GM12878 (cell line): ENCODE results near the gene GIT1. TPM values are rescaled to one million over a fixed set of nuclear protein-coding genes. Genes with fewer than 3 reads are reported as not detected.
A peak's percentile ranks its signal among the peaks of the same experiment; 100 is the strongest.

Experiments
- ATAC-seq: fragments of 200-7000 bp; cut with Tn5 transposase; 3 replicates; pipeline ENCODE4 v1.9.1; 2020; ENCODE audit warnings: mild to moderate bottlenecking, moderate library complexity
- BruUV-seq: library from RNA; stranded (reverse); fragments of 400-500 nt; replicated peaks from 2 replicates; lab custom pipeline; 2021; lab: Mats Ljungman, UMichigan
- CTCF ChIA-PET: fragments of 300-600 bp; sonication (Branson Sonifier 250); formaldehyde crosslinking; extraction: SDS; loops from one replicate; lab custom pipeline; 2021; ENCODE audit warnings: inconsistent platforms; lab: Yijun Ruan, JAX
- POLR2A ChIA-PET: fragments of 350-600 bp; formaldehyde crosslinking; extraction: SDS; loops from one replicate; lab custom pipeline; 2021; ENCODE audit warnings: inconsistent platforms; lab: Charles Lee
- RAD21 ChIA-PET: fragments of 300-600 bp; sonication (Branson Sonifier 250); formaldehyde crosslinking; loops from one replicate; lab custom pipeline; 2023; ENCODE audit warnings: antibody characterized with exemption; ENCODE audit not compliant: unreplicated experiment; lab: Charles Lee
- SMC1A ChIA-PET: fragments of 300-600 bp; sonication (Branson Sonifier 250); formaldehyde crosslinking; loops from one replicate; lab custom pipeline; 2023; ENCODE audit not compliant: unreplicated experiment, uncharacterized antibody; lab: Charles Lee
- DNase-seq: peaks from one replicate; pipeline ENCODE4 v3.0.0-alpha.2; 2011; ENCODE audit warnings: low read depth, low spot score
- FAIRE-seq: peaks from 3 replicates; lab custom pipeline; 2011; peaks lifted over from hg19 to GRCh38; lab: Jason Lieb, UNC
- H2AFZ ChIP-seq: 2 replicates; pipeline ENCODE4 v1.6.0; 2011; ENCODE audit warnings: low read depth, low read length, control low read depth; ENCODE audit not compliant: control insufficient read depth
- H3K27ac ChIP-seq: 2 replicates; pipeline ENCODE4 v1.5.1; 2011; ENCODE audit warnings: control low read depth; ENCODE audit not compliant: control insufficient read depth, insufficient read depth
- H3K27me3 ChIP-seq, 2 experiments: replicated peaks in 1 of 2; 2 replicates each; pipeline versions ENCODE4 v1.6.0 to v1.6.1; 2011; ENCODE audit warnings: low read length in 1 of 2; ENCODE audit not compliant: control insufficient read depth in 2 of 2, insufficient read depth in 2 of 2
- H3K36me3 ChIP-seq, 2 experiments: 2 replicates each; pipeline ENCODE4 v1.5.1; 2011; ENCODE audit warnings: low read length in 1 of 2; ENCODE audit not compliant: control insufficient read depth in 2 of 2, insufficient read depth in 2 of 2
- H3K4me1 ChIP-seq: 2 replicates; pipeline ENCODE4 v1.6.1; 2011; ENCODE audit warnings: mild to moderate bottlenecking, low read length, moderate library complexity, mixed read lengths; ENCODE audit not compliant: control insufficient read depth, insufficient read depth
- H3K4me2 ChIP-seq: 2 replicates; pipeline ENCODE4 v1.6.0; 2011; ENCODE audit warnings: control low read depth; ENCODE audit not compliant: control insufficient read depth, insufficient read depth
- H3K4me3 ChIP-seq: fragments of 200-600 bp; sonication (generic); 2 replicates; pipeline ENCODE4 v1.5.1; 2016
- H3K79me2 ChIP-seq: 2 replicates; pipeline ENCODE4 v1.6.0; 2011; ENCODE audit warnings: low read length; ENCODE audit not compliant: control insufficient read depth, insufficient read depth
- H3K9ac ChIP-seq: 2 replicates; pipeline ENCODE4 v1.8.0; 2011; ENCODE audit warnings: low read length, control low read depth, mixed read lengths; ENCODE audit not compliant: control insufficient read depth, insufficient read depth
- H3K9me3 ChIP-seq: replicated peaks from 3 replicates; pipeline ENCODE4 v1.5.1; 2011; ENCODE audit warnings: mild to moderate bottlenecking, low read length; ENCODE audit not compliant: control insufficient read depth, insufficient read depth
- H4K20me1 ChIP-seq: 2 replicates; pipeline ENCODE4 v1.6.0; 2011; ENCODE audit not compliant: control insufficient read depth, insufficient read depth
- BCL11A ChIP-seq: IDR thresholded peaks from 2 replicates; pipeline ENCODE4 v1.6.1; 2011; ENCODE audit warnings: low read depth, low read length
- BMI1 ChIP-seq: fragments of 450-650 bp; IDR thresholded peaks from 2 replicates; pipeline ENCODE4 v1.6.1; 2016; ENCODE audit warnings: mild to moderate bottlenecking, moderate library complexity, borderline replicate concordance
- CEBPZ ChIP-seq: fragments of 150-350 bp; IDR thresholded peaks from 2 replicates; pipeline ENCODE4 v1.6.1; 2016; ENCODE audit warnings: low read depth, low read length
- CHD2 ChIP-seq: IDR thresholded peaks from 2 replicates; pipeline ENCODE4 v1.6.1; 2011; ENCODE audit warnings: low read depth, low read length, improper control_type of control experiment, borderline replicate concordance
- CTCF ChIP-seq, 3 experiments: IDR thresholded peaks in 2 of 3; conservative IDR thresholded peaks in 1 of 3; 2 replicates each; pipeline ENCODE4 v1.5.1; 2011; ENCODE audit warnings: low read depth in 3 of 3, low read length in 3 of 3, mild to moderate bottlenecking in 3 of 3, control low read depth in 2 of 3, moderate library complexity in 2 of 3, inconsistent platforms in 1 of 3, mixed read lengths in 1 of 3; ENCODE audit not compliant: control insufficient read depth in 2 of 3, insufficient read depth in 1 of 3; ENCODE audit errors: extremely low read depth in 1 of 3
- GABPA ChIP-seq: IDR thresholded peaks from 2 replicates; pipeline ENCODE4 v1.6.1; 2014; ENCODE audit warnings: antibody characterized with exemption, low read depth, mild to moderate bottlenecking, inconsistent platforms
- IRF5 ChIP-seq: fragments of 450-650 bp; IDR thresholded peaks from 2 replicates; pipeline ENCODE4 v1.6.1; 2017; ENCODE audit warnings: borderline replicate concordance
- JUNB ChIP-seq: IDR thresholded peaks from 2 replicates; pipeline ENCODE4 v1.6.1; 2016; ENCODE audit warnings: antibody characterized with exemption, mild to moderate bottlenecking
- MTA3 ChIP-seq: IDR thresholded peaks from 2 replicates; pipeline ENCODE4 v1.6.1; 2012; ENCODE audit warnings: low read length, inconsistent platforms, borderline replicate concordance
- NR2C1 ChIP-seq: fragments of 450-650 bp; IDR thresholded peaks from 2 replicates; pipeline ENCODE4 v1.6.1; 2017; ENCODE audit warnings: antibody characterized with exemption, mild to moderate bottlenecking, moderate library complexity
- NR2C2 ChIP-seq: IDR thresholded peaks from 2 replicates; pipeline ENCODE4 v1.6.1; 2011; ENCODE audit warnings: borderline replicate concordance, low read depth; ENCODE audit not compliant: control insufficient read depth, insufficient read length
- NRF1 ChIP-seq: conservative IDR thresholded peaks from 2 replicates; pipeline ENCODE4 v1.6.1; 2011; ENCODE audit warnings: mild to moderate bottlenecking, low read depth, low read length, improper control_type of control experiment
- RBBP5 ChIP-seq: fragments of 200-600 bp; sonication (generic); conservative IDR thresholded peaks from 2 replicates; pipeline ENCODE4 v1.6.1; 2016
- RFX5 ChIP-seq: IDR thresholded peaks from 2 replicates; pipeline ENCODE4 v1.6.1; 2011; ENCODE audit warnings: low read depth, low read length, improper control_type of control experiment
- SIN3A ChIP-seq: IDR thresholded peaks from 2 replicates; pipeline ENCODE4 v1.6.1; 2012; ENCODE audit warnings: low read depth, low read length, improper control_type of control experiment
- SUZ12 ChIP-seq: fragments of 200-600 bp; sonication (generic); IDR thresholded peaks from one replicate; pipeline ENCODE4 v1.6.1; 2018; ENCODE audit warnings: antibody characterized with exemption, mild to moderate bottlenecking; ENCODE audit not compliant: unreplicated experiment
- ZNF207 ChIP-seq: fragments of 450-650 bp; IDR thresholded peaks from 2 replicates; pipeline ENCODE4 v1.6.1; 2014; ENCODE audit warnings: antibody characterized with exemption, mild to moderate bottlenecking, borderline replicate concordance
- WGBS: methylation state at CpG from one replicate; pipeline ENCODE4 v1.1.6; 2016; ENCODE audit warnings: low lambda C conversion rate; ENCODE audit not compliant: insufficient replicate concordance, insufficient coverage; ENCODE audit errors: missing lambda C conversion rate; 5-methylcytosine and 5-hydroxymethylcytosine counted together
- in situ Hi-C: fragments of 300-500 bp; cut with MboI; formaldehyde crosslinking; loops from 9 replicates; pipeline ENCODE4 v1.14.3; 2018; ENCODE audit warnings: mixed read lengths
- intact Hi-C: fragments of 100-400 bp; cut with micrococcal nuclease; formaldehyde crosslinking; loops from one replicate; pipeline ENCODE4 v1.14.2; 2022; ENCODE audit not compliant: unreplicated experiment
- polyA plus RNA-seq, 11 experiments: library from polyadenylated mRNA; depleted of rRNA in 4 of 11; unstranded in 6 of 11; stranded (reverse) in 5 of 11; fragments of >200 nt; fragmentation: Nextera tagmentation in 4 of 11; fragmentation: Illumina TruSeq in 1 of 11; extraction: Ambion mirVana in 4 of 11; extraction: Trizol in 1 of 11; gene quantifications; 1 replicate in 1 of 11; 2 replicates in 10 of 11; pipeline versions ENCODE4 v1.2.1 to v1.2.3, GENCODE V29; 2011 to 2016; ENCODE audit warnings: inconsistent platforms in 2 of 11, missing spikeins in 2 of 11, low read depth in 1 of 11
- total RNA-seq, 4 experiments: library from RNA; depleted of rRNA in 3 of 4; stranded (reverse); fragments of >200 nt in 3 of 4; fragmentation: Illumina TruSeq in 1 of 4; extraction: Trizol in 1 of 4; gene quantifications; 2 replicates each; pipeline versions ENCODE4 v1.2.1 to v1.2.3, GENCODE V29; 2013 to 2021

Gene GIT1
- total and polyA plus RNA-seq, 10 of the 15 experiments (the other 5 are each of a cell fraction or from before 2014, with no cell fraction given), result 0.24 to 45.3 (median 20.9) TPM

- CTCF ChIA-PET, result interaction anchor here (1.1 to 6.7 kb wide), 8 partner anchors 8 to 342 kb away, joined by 3 to 82 read pairs (median 6); no protein-coding TSS in a partner anchor
- intact Hi-C loops (no loop called here), in situ Hi-C loops (no loop called here)
- Histone ChIP-seq H3K4me2 (peak overlapping the region; percentile 89), H2AFZ (peak overlapping the region; percentile 52), H3K9ac (peak overlapping the region; percentile 78), H3K36me3 (no peaks in the 10 kb centered on the region; a peak in 1 of 4 replicates), H3K27ac (peak overlapping the region; percentile 58), H3K4me3 (peak overlapping the region; percentile 94), H4K20me1 (no peaks in the 10 kb centered on the region), H3K79me2 (peaks cover 33% of the 10 kb centered on the region), H3K4me1 (peaks cover 51% of the 10 kb centered on the region), H3K9me3 (no peaks in the 10 kb centered on the region), H3K27me3 (no peaks in the 10 kb centered on the region; a peak in 1 of 4 replicates)
- DNase-seq (no peak), FAIRE-seq (peak; percentile 35), ATAC-seq (peak; percentile 3)
- SMC1A ChIA-PET, result interaction anchor here (1.1 to 2.9 kb wide), 3 partner anchors 20 to 29 kb away, joined by 3 to 15 read pairs (median 7); no protein-coding TSS in a partner anchor
- POLR2A ChIA-PET, result interaction anchor here (0.9 to 3.1 kb wide), 4 partner anchors 10 to 28 kb away, joined by 3 to 9 read pairs (median 4); no protein-coding TSS in a partner anchor
- WGBS, result under 1% methylated on average over 59 of the region's 72 CpGs
- BruUV-seq, result no TSS peak
- RAD21 ChIA-PET, result interaction anchor here (0.8 to 2.0 kb wide), 6 partner anchors 18 to 343 kb away, joined by 3 to 11 read pairs (median 4); no protein-coding TSS in a partner anchor
- TF ChIP-seq NR2C1 (no peak), BMI1 (no peak), GABPA (no peak), CHD2 (no peak), SIN3A (no peak), CTCF (IDR thresholded peaks at IDR 0.05 in 2 of 3, conservative IDR thresholded peaks at IDR 0.05 in 1 of 3; ENCODE audit: control insufficient read depth in 2 of 3, extremely low read depth in 1 of 3, insufficient read depth in 1 of 3, low read depth in 3 of 3, low read length in 3 of 3) (no peak), NR2C2 (no peak), SUZ12 (no peak), ZNF207 (0 out of 2 replicates have a peak, but pooled peaks have one; percentile 40), NRF1 (no peak), RBBP5 (no peak), RFX5 (no peak), BCL11A (0 out of 2 replicates have a peak, but pooled peaks have one; percentile 5), JUNB (no peak), IRF5 (no peak), MTA3 (no peak), CEBPZ (no peak)
Observed at GRCh38 chr17:29588562-29589411, 661 bp downstream of the GIT1 start.
